ENCODE measurements around the gene ANKH. TPM values are rescaled to one million over a fixed set of nuclear protein-coding genes. Genes with fewer than 3 reads are reported as not detected.

Gene ANKH
- total RNA-seq, 1 experiment from 2014 or later = 65.2 TPM

GRCh38 chr5:14853685-14854084 lies 17.9 kb downstream of the ANKH start:
- DNase-seq (ENCODE audit: low read depth, low spot score) = no peak
- Histone ChIP-seq H3K36me3 (ENCODE audit: control insufficient read depth in 1 of 2, insufficient read depth in 2 of 2, low read length in 2 of 2) (no peaks in the 10 kb centered on the region), H3K79me2 (ENCODE audit: insufficient read depth, low read length) (peaks cover 4% of the 10 kb centered on the region; the same call in 1 of the 2 replicates), H3K4me1 (ENCODE audit: control insufficient read depth in 1 of 2, insufficient read depth in 2 of 2, low read length in 2 of 2) (peaks cover 3 to 4% of the 10 kb centered on the region in 2 experiments; a peak in 2 of 4 replicates), H3K9me2 (ENCODE audit: insufficient read depth) (no peaks in the 10 kb centered on the region), H4K20me1 (ENCODE audit: insufficient read depth) (no peaks in the 10 kb centered on the region), H2AFZ (ENCODE audit: low read depth, low read length, poor library complexity, severe bottlenecking) (no peak overlapping the region), H3K4me2 (ENCODE audit: low read length) (no peak overlapping the region), H3K27ac (ENCODE audit: low read depth, low read length) (no peak overlapping the region), H3K9me3 (ENCODE audit: control insufficient read depth in 1 of 2, insufficient read depth in 1 of 2, low read depth in 1 of 2, low read length in 2 of 2) (no peaks in the 10 kb centered on the region), H3K27me3 (ENCODE audit: insufficient read depth, low read length) (no peaks in the 10 kb centered on the region), H3K9ac (ENCODE audit: low read length) (no peak overlapping the region), H3K4me3 (replicated peaks in 1 of 2; ENCODE audit: low read depth in 1 of 2, low read length in 2 of 2) (no peak overlapping the region)
- no peak for ATAC-seq
- BruUV-seq (replicated peaks) = no TSS peak
- TF ChIP-seq TCF7L2 (IDR thresholded peaks at IDR 0.05; ENCODE audit: borderline replicate concordance, extremely low read depth, insufficient read depth, insufficient read length) = no peak
- no peak for TF ChIP-seq RAD21 (IDR thresholded peaks at IDR 0.05; ENCODE audit: low read depth)
- no peak for TF ChIP-seq EZH2 (IDR thresholded peaks at IDR 0.05)
- no peak for TF ChIP-seq POLR2AphosphoS5 (IDR thresholded peaks at IDR 0.05; ENCODE audit: low read depth, low read length)
- no peak for TF ChIP-seq SIN3A (IDR thresholded peaks at IDR 0.05; ENCODE audit: low read depth)
- no peak for TF ChIP-seq ZBTB33 (IDR thresholded peaks at IDR 0.05; ENCODE audit: extremely low read depth, insufficient replicate concordance, low read length)
- no peak for TF ChIP-seq CTCF (IDR thresholded peaks at IDR 0.05 in 2 of 3, conservative IDR thresholded peaks at IDR 0.05 in 1 of 3; ENCODE audit: borderline replicate concordance in 1 of 3, insufficient read depth in 1 of 3, low read depth in 2 of 3, low read length in 2 of 3)
- CTCF ChIA-PET = no interaction called here
- intact Hi-C loops (cut with micrococcal nuclease) = no loop called here
- RAD21 ChIA-PET (ENCODE audit: low non-redundant PET in 1 of 2, low total read pairs in 2 of 2, uncharacterized antibody in 2 of 2, unreplicated experiment in 2 of 2) = no interaction called here
- POLR2A ChIA-PET = no interaction called here
